GM20000 (cell line): ENCODE results near the gene ROBO2.

Experiments used
- DNase-seq: peaks from one replicate; pipeline ENCODE4 v3.0.0; 2012; ENCODE audit warnings: low spot score
- CTCF ChIP-seq: IDR thresholded peaks from 2 replicates; pipeline ENCODE4 v1.5.1; 2012; ENCODE audit warnings: mild to moderate bottlenecking, control low read depth; ENCODE audit errors: extremely low read depth, missing control alignments

ROBO2 gene

GRCh38 chr3:77623500-77623899 is 583.6 kb downstream of the ROBO2 start:
- DNase-seq = no peak
- no peak for TF ChIP-seq CTCF

- no peak for TF ChIP-seq CTCF
- DNase-seq = no peak
These were observed 586.3 kb downstream of the ROBO2 start for GRCh38 chr3:77626157-77626556.

GRCh38 chr3:77648214-77648613 is 608.3 kb downstream of the ROBO2 start:
- DNase-seq = no peak

GRCh38 chr3:77648664-77649063 is 608.8 kb downstream of the ROBO2 start:
- TF ChIP-seq CTCF = no peak
- DNase-seq = no peak

More at GRCh38 chr3:77648214-77648613, 608.3 kb downstream of the ROBO2 start:
- no peak for TF ChIP-seq CTCF

GRCh38 chr3:77652624-77653023 is 612.7 kb downstream of the ROBO2 start:
- TF ChIP-seq CTCF = no peak
- no peak for DNase-seq

GRCh38 chr3:77655396-77655795 is 615.5 kb downstream of the ROBO2 start:
- no peak for TF ChIP-seq CTCF

GRCh38 chr3:77660718-77661117 is 620.8 kb downstream of the ROBO2 start:
- TF ChIP-seq CTCF = no peak
- DNase-seq = no peak

More at GRCh38 chr3:77655396-77655795, 615.5 kb downstream of the ROBO2 start:
- DNase-seq = no peak

- DNase-seq = no peak
- TF ChIP-seq CTCF = no peak
These were observed 628.0 kb downstream of the ROBO2 start for GRCh38 chr3:77667901-77668300.
